HepG2 (cell line): ENCODE data around the gene LRP1-AS. TPM values are rescaled to one million over a fixed set of nuclear protein-coding genes. Genes with fewer than 3 reads are reported as not detected.

Experiments
- ATF3 ChIP-seq: sonication (generic); formaldehyde crosslinking; IDR thresholded peaks from 2 replicates; pipeline ENCODE4 v1.4.0; 2020; ENCODE audit warnings: missing genetic modification reagents
- CAMTA2 ChIP-seq: sonication (generic); formaldehyde crosslinking; IDR thresholded peaks from 2 replicates; pipeline ENCODE4 v1.4.0; 2020; ENCODE audit warnings: mild to moderate bottlenecking, missing genetic modification reagents, borderline replicate concordance
- CEBPG ChIP-seq: IDR thresholded peaks from 2 replicates; pipeline ENCODE4 v1.6.1; 2016
- GZF1 ChIP-seq: sonication (generic); formaldehyde crosslinking; IDR thresholded peaks from 2 replicates; pipeline ENCODE4 v1.5.1; 2020; ENCODE audit warnings: mild to moderate bottlenecking, missing genetic modification reagents
- KDM5B ChIP-seq: sonication (generic); formaldehyde crosslinking; IDR thresholded peaks from 2 replicates; pipeline ENCODE4 v1.4.0; 2020; ENCODE audit warnings: missing genetic modification reagents, mild to moderate bottlenecking, borderline replicate concordance
- LRRFIP1 ChIP-seq: sonication (generic); formaldehyde crosslinking; conservative IDR thresholded peaks from 2 replicates; pipeline ENCODE4 v1.4.0; 2020; ENCODE audit warnings: missing genetic modification reagents
- MIER2 ChIP-seq: IDR thresholded peaks from 2 replicates; pipeline ENCODE4 v1.6.1; 2016; ENCODE audit warnings: missing biosample characterization, missing genetic modification reagents
- NRL ChIP-seq: sonication (generic); formaldehyde crosslinking; IDR thresholded peaks from 2 replicates; pipeline ENCODE4 v1.5.0; 2020; ENCODE audit warnings: missing genetic modification reagents, mild to moderate bottlenecking, moderate library complexity, borderline replicate concordance
- RBM22 ChIP-seq: fragments of 200-400 bp; formaldehyde crosslinking; optimal IDR thresholded peaks from 2 replicates; pipeline ENCODE3; 2017; ENCODE audit warnings: mild to moderate bottlenecking, low read length, moderate library complexity
- SUZ12 ChIP-seq: fragments of 150-350 bp; IDR thresholded peaks from 2 replicates; pipeline ENCODE4 v1.6.1; 2014; ENCODE audit warnings: low read depth, low read length
- U2AF2 ChIP-seq: fragments of 200-400 bp; formaldehyde crosslinking; IDR thresholded peaks from 2 replicates; pipeline ENCODE4 v1.6.1; 2017; ENCODE audit warnings: low read depth, mild to moderate bottlenecking, low read length
- ZNF296 ChIP-seq: sonication (generic); formaldehyde crosslinking; conservative IDR thresholded peaks from 2 replicates; pipeline ENCODE4 v1.5.0; 2020; ENCODE audit warnings: mild to moderate bottlenecking, missing genetic modification reagents
- ZNF510 ChIP-seq: sonication (generic); formaldehyde crosslinking; IDR thresholded peaks from 2 replicates; pipeline ENCODE4 v1.4.0; 2020; ENCODE audit warnings: low read depth, mild to moderate bottlenecking, missing genetic modification reagents
- ZNF549 ChIP-seq: sonication (generic); formaldehyde crosslinking; IDR thresholded peaks from 2 replicates; pipeline ENCODE4 v1.5.0; 2020; ENCODE audit warnings: missing genetic modification reagents
- ZNF557 ChIP-seq: sonication (generic); formaldehyde crosslinking; IDR thresholded peaks from 2 replicates; pipeline ENCODE4 v1.4.0; 2020; ENCODE audit warnings: missing genetic modification reagents
- ZNF652 ChIP-seq: IDR thresholded peaks from 2 replicates; pipeline ENCODE4 v1.6.1; 2016; ENCODE audit warnings: low read depth, borderline replicate concordance
- ZNF788 ChIP-seq: sonication (generic); formaldehyde crosslinking; IDR thresholded peaks from 2 replicates; pipeline ENCODE4 v1.5.0; 2020; ENCODE audit warnings: mild to moderate bottlenecking, missing genetic modification reagents, borderline replicate concordance
- ZSCAN31 ChIP-seq: sonication (generic); formaldehyde crosslinking; IDR thresholded peaks from 2 replicates; pipeline ENCODE4 v1.5.0; 2020; ENCODE audit warnings: low read depth, mild to moderate bottlenecking, missing genetic modification reagents
- ZXDC ChIP-seq: sonication (generic); formaldehyde crosslinking; IDR thresholded peaks from 2 replicates; pipeline ENCODE4 v1.5.0; 2020; ENCODE audit warnings: mild to moderate bottlenecking, missing genetic modification reagents
- polyA plus RNA-seq, 8 experiments: library from polyadenylated mRNA; depleted of rRNA in 3 of 8; stranded (reverse) in 7 of 8; unstranded in 1 of 8; fragments of >200 nt; fragmentation: Illumina TruSeq in 4 of 8; extraction: Trizol in 4 of 8; gene quantifications; 2 replicates each; pipeline versions ENCODE4 v1.2.1 to v1.2.3, GENCODE V29; 2011 to 2016; ENCODE audit warnings: low read depth in 4 of 8, missing spikeins in 1 of 8, mixed read lengths in 1 of 8; ENCODE audit not compliant: insufficient read depth in 1 of 8
- total RNA-seq, 5 experiments: library from RNA; depleted of rRNA; stranded (reverse); fragments of >200 nt; fragmentation: Illumina TruSeq; extraction: Trizol; gene quantifications; 2 replicates each; pipeline ENCODE4 v1.2.3, GENCODE V29; 2016; ENCODE audit warnings: low read depth in 1 of 5
- TF ChIP-seq, protein P1 (sequence below): IDR thresholded peaks from 2 replicates; pipeline ENCODE4 v1.6.1; 2012; ENCODE audit warnings: low read depth, low read length, improper control_type of control experiment
- TF ChIP-seq, protein P2 (sequence below): sonication (generic); formaldehyde crosslinking; IDR thresholded peaks from 2 replicates; pipeline ENCODE4 v1.9.0; 2021; ENCODE audit warnings: missing genetic modification reagents, borderline replicate concordance

The LRP1-AS gene
- total and polyA plus RNA-seq, 2 of the 13 experiments (the other 11 are each of a cell fraction or from before 2014, with no cell fraction given), result 0.20 TPM; not detected in 1

- TF ChIP-seq LRRFIP1 (CRISPR knock-in tag) (no peak), ATF3 (no peak), ZSCAN31 (CRISPR knock-in tag) (no peak), ZNF510 (CRISPR knock-in tag) (no peak), KDM5B (CRISPR knock-in tag) (peak; percentile 45; the same call in 1 of the 2 replicates), ZNF557 (CRISPR knock-in tag) (no peak), U2AF2 (no peak), ZNF788 (CRISPR knock-in tag) (no peak), ZNF296 (CRISPR knock-in tag) (no peak), NRL (CRISPR knock-in tag) (no peak; the same call in 1 of the 2 replicates), ZNF652 (CRISPR knock-in tag) (peak; percentile 92), ZNF549 (CRISPR knock-in tag) (no peak), GZF1 (CRISPR knock-in tag) (no peak), CEBPG (CRISPR knock-in tag) (peak; percentile 37; the same call in 1 of the 2 replicates), CAMTA2 (CRISPR knock-in tag) (no peak; the same call in 1 of the 2 replicates), MIER2 (no peak), ZXDC (no peak), SUZ12 (no peak), RBM22 (no peak)
- TF ChIP-seq, protein P1, sequence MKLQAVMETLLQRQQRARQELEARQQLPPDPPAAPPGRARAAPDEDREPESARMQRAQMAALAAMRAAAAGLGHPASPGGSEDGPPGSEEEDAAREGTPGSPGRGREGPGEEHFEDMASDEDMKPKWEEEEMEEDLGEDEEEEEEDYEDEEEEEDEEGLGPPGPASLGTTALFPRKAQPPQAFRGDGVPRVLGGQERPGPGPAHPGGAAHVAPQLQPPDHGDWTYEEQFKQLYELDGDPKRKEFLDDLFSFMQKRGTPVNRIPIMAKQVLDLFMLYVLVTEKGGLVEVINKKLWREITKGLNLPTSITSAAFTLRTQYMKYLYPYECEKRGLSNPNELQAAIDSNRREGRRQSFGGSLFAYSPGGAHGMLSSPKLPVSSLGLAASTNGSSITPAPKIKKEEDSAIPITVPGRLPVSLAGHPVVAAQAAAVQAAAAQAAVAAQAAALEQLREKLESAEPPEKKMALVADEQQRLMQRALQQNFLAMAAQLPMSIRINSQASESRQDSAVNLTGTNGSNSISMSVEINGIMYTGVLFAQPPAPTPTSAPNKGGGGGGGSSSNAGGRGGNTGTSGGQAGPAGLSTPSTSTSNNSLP, result no peak
- TF ChIP-seq, protein P2, sequence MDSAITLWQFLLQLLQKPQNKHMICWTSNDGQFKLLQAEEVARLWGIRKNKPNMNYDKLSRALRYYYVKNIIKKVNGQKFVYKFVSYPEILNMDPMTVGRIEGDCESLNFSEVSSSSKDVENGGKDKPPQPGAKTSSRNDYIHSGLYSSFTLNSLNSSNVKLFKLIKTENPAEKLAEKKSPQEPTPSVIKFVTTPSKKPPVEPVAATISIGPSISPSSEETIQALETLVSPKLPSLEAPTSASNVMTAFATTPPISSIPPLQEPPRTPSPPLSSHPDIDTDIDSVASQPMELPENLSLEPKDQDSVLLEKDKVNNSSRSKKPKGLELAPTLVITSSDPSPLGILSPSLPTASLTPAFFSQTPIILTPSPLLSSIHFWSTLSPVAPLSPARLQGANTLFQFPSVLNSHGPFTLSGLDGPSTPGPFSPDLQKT, result no peak
Measured at GRCh38 chr12:57110104-57111030, 37.1 kb downstream of the LRP1-AS start (continued).
